Smooth muscle cell (in vitro differentiated cells): ENCODE data around the gene NSD1. TPM values are rescaled to one million over a fixed set of nuclear protein-coding genes. Genes with fewer than 3 reads are reported as not detected.

ENCODE experiments used
- DNase-seq: peaks from one replicate; lab custom pipeline; 2025; ENCODE audit not compliant: unreplicated experiment; lab: John Stamatoyannopoulos, UW
- H2AFZ ChIP-seq: fragments of 200-600 bp; sonication (generic); 2 replicates; pipeline ENCODE4 v1.6.0; 2016; ENCODE audit warnings: antibody characterized with exemption, low read depth, mild to moderate bottlenecking
- H3F3A ChIP-seq: fragments of 200-600 bp; sonication (generic); 2 replicates; pipeline ENCODE4 v1.6.0; 2017; ENCODE audit warnings: antibody characterized with exemption, low read depth
- H3K27ac ChIP-seq: fragments of 200-600 bp; sonication (generic); 2 replicates; pipeline ENCODE4 v1.5.1; 2016; ENCODE audit warnings: low read depth, mild to moderate bottlenecking
- H3K27me3 ChIP-seq: fragments of 200-600 bp; sonication (generic); 2 replicates; pipeline ENCODE4 v1.6.1; 2016; ENCODE audit warnings: low read depth, mild to moderate bottlenecking
- H3K36me3 ChIP-seq: fragments of 200-600 bp; sonication (generic); 2 replicates; pipeline ENCODE4 v1.5.1; 2016; ENCODE audit warnings: low read depth
- H3K4me1 ChIP-seq: fragments of 200-600 bp; sonication (generic); 2 replicates; pipeline ENCODE4 v1.5.1; 2016; ENCODE audit warnings: low read depth
- H3K4me2 ChIP-seq: fragments of 200-600 bp; sonication (generic); 2 replicates; pipeline ENCODE4 v1.6.0; 2016; ENCODE audit warnings: mild to moderate bottlenecking
- H3K4me3 ChIP-seq: fragments of 200-600 bp; sonication (generic); 2 replicates; pipeline ENCODE4 v1.5.1; 2016; ENCODE audit warnings: mild to moderate bottlenecking
- H3K79me2 ChIP-seq: fragments of 200-600 bp; sonication (generic); 2 replicates; pipeline ENCODE4 v1.6.0; 2016; ENCODE audit warnings: low read depth, mild to moderate bottlenecking
- H3K9ac ChIP-seq: fragments of 200-600 bp; sonication (generic); 2 replicates; pipeline ENCODE4 v1.6.0; 2016; ENCODE audit warnings: low read depth
- H3K9me3 ChIP-seq: fragments of 200-600 bp; sonication (generic); replicated peaks from 2 replicates; pipeline ENCODE4 v1.5.1; 2016; ENCODE audit warnings: low read depth
- H4K20me1 ChIP-seq: fragments of 200-600 bp; sonication (generic); 2 replicates; pipeline ENCODE4 v1.6.0; 2016; ENCODE audit warnings: low read depth
- CTCF ChIP-seq: fragments of 200-600 bp; sonication (generic); IDR thresholded peaks from 2 replicates; pipeline ENCODE4 v1.5.1; 2017; ENCODE audit warnings: borderline replicate concordance, mild to moderate bottlenecking, antibody characterized with exemption; ENCODE audit not compliant: insufficient read depth, poor library complexity, severe bottlenecking
- WGBS: methylation state at CpG from one replicate; pipeline ENCODE4 v1.1.7; 2016; ENCODE audit warnings: low lambda C conversion rate; 5-methylcytosine and 5-hydroxymethylcytosine counted together
- polyA plus RNA-seq: library from polyadenylated mRNA; unstranded; fragments of >200 nt; fragmentation: Nextera tagmentation; extraction: Ambion mirVana; gene quantifications from 2 replicates; pipeline ENCODE4 v1.2.1, GENCODE V29; 2016
- total RNA-seq: library from RNA; depleted of rRNA; stranded (reverse); fragments of >200 nt; gene quantifications from 2 replicates; pipeline ENCODE4 v1.2.3, GENCODE V29; 2014

The NSD1 gene
- total and polyA plus RNA-seq, 2 experiments from 2014 or later: 22.6 to 38.2 TPM

GRCh38 chr5:177329883-177330282 lies 196.3 kb downstream of the NSD1 start:
- TF ChIP-seq CTCF: no peak
- DNase-seq: no peak
- Histone ChIP-seq H2AFZ (no peak overlapping the region), H3K27ac (no peak overlapping the region), H3K9me3 (no peaks in the 10 kb centered on the region), H4K20me1 (peaks cover 45% of the 10 kb centered on the region), H3K4me2 (no peak overlapping the region), H3K4me3 (no peak overlapping the region), H3K79me2 (no peaks in the 10 kb centered on the region), H3K36me3 (no peaks in the 10 kb centered on the region), H3K4me1 (no peaks in the 10 kb centered on the region), H3F3A (no peaks in the 10 kb centered on the region), H3K9ac (no peak overlapping the region), H3K27me3 (no peaks in the 10 kb centered on the region)
- WGBS: 95% methylated on average over 6 of the region's 6 CpGs

- no peaks in the 10 kb centered on the region for H3K4me1 ChIP-seq
- no peaks in the 10 kb centered on the region for H3K79me2 ChIP-seq
- no peak overlapping the region for H3K9ac ChIP-seq
- H3K36me3 ChIP-seq: no peaks in the 10 kb centered on the region
- no peak for TF ChIP-seq CTCF
- H4K20me1 ChIP-seq: peaks cover 34% of the 10 kb centered on the region
- no peak for DNase-seq
- H3K27ac ChIP-seq: no peak overlapping the region
- no peak overlapping the region for H3K4me2 ChIP-seq
- no peaks in the 10 kb centered on the region for H3F3A ChIP-seq
- 97% methylated on average over 26 of the region's 27 CpGs for WGBS
- no peaks in the 10 kb centered on the region for H3K9me3 ChIP-seq
- no peak overlapping the region for H2AFZ ChIP-seq
- no peak overlapping the region for H3K4me3 ChIP-seq
- H3K27me3 ChIP-seq: no peaks in the 10 kb centered on the region
These were observed 197.6 kb downstream of the NSD1 start for GRCh38 chr5:177330991-177331842.

- no peak for TF ChIP-seq CTCF
- no peak overlapping the region for H3K4me2 ChIP-seq
- no peak overlapping the region for H3K9ac ChIP-seq
- H3K9me3 ChIP-seq: no peaks in the 10 kb centered on the region
- H3K79me2 ChIP-seq: no peaks in the 10 kb centered on the region
- no peak overlapping the region for H3K27ac ChIP-seq
- no peaks in the 10 kb centered on the region for H3F3A ChIP-seq
- H3K36me3 ChIP-seq: no peaks in the 10 kb centered on the region
- H3K27me3 ChIP-seq: no peaks in the 10 kb centered on the region
- H3K4me3 ChIP-seq: no peak overlapping the region
- H2AFZ ChIP-seq: no peak overlapping the region
- peaks cover 34% of the 10 kb centered on the region for H4K20me1 ChIP-seq
- no peak for DNase-seq
- WGBS: 97% methylated on average over 35 of the region's 35 CpGs
- H3K4me1 ChIP-seq: no peaks in the 10 kb centered on the region
These were observed 198.7 kb downstream of the NSD1 start for GRCh38 chr5:177332031-177332895.
